GM21825 (cell line): Measurements from ENCODE around the gene ZBTB8A.
A peak's percentile ranks its signal among the peaks of the same experiment; 100 is the strongest.
"Not testable (repeated sequence)": the region's sequence is repeated elsewhere in the genome, so short reads cannot be mapped to it uniquely, and the experiment has no call there.

Experiments used
- ATAC-seq: cut with Tn5 transposase; IDR thresholded peaks from one replicate; pipeline ENCODE4 v1.9.1; 2021; ENCODE audit warnings: mild to moderate bottlenecking, moderate library complexity; ENCODE audit not compliant: unreplicated experiment

The ZBTB8A gene

DNA sequence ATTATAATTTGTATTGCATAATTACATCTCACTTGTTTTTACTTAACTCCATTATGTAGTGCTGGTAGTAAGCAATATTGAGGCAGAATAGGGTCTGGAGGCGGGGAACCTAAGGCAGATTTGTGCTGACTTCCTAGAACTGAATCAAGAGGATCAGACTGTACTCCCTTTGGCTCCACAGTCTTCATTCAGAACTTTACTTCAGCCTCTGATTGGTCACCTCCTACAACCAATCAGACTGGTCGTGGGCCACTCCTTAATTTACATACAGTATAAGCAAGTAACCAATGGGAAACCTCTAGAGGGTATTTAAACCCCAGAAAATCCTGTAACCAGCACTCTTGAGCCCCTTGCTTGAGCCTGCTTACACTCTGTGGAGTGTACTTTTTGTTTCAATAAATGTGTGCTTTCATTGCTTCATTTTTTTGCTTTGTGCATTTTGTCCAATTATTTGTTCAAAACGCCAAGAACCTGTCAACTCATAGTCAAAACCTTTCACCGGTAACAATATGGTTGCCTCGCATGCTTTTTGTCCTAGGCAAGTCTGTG lies 79.5 kb downstream of the ZBTB8A start:
- ATAC-seq, result no peak

DNA sequence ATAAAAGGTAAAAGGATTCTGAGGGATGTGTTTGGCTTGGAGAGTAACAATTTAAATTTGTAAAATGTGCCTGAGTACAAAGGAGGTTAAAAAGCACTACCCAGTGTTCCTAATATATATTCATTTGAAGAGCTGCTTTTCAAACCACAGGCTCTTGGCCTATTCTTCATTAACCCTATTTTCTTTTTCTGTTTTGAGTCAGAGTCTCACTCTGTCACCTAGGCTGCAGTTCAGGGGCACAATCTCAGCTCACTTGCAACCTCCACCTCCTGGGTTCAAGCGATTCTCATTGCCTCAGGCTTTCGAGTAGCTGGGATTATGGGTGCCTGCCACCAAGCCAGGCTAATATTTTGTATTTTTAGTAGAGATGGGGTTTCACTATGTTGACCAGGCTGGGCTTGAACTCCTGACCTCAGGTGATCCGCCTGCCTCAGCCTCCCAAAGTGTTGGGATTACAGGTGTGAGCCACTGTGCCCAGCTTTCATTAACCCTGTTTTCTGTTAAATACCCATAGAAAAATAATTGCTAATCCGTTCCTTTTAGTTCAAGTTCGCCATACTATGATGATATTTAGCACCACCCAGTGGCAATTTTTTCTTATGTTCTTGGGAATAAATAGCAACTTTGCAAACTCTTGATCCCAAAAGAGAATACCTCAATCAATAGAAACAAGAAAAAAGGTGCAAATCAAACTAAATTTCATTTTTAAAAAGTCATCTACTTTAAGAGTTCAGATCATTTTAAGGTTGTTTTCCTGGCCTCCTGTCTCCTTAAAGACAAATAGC lies 80.7 kb downstream of the ZBTB8A start:
- ATAC-seq, result peak; percentile 60

DNA sequence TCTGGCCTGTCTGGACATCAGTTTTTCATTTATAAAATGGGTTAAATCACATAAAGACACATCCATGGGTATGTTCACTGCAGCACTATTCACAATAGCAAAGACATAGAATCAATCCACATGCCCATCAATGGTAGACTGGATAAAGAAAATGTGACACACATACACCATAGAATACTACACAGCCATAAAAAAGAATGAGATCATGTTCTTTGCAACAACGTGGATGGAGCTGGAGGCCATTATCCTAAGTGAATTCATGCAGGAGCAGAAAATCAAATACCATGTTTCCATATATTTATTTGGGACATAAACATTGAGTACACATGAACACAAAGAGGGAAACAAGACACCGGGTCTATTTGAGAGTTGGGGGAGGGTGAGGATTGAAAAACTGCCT lies 83.0 kb downstream of the ZBTB8A start:
- no peak for ATAC-seq

DNA sequence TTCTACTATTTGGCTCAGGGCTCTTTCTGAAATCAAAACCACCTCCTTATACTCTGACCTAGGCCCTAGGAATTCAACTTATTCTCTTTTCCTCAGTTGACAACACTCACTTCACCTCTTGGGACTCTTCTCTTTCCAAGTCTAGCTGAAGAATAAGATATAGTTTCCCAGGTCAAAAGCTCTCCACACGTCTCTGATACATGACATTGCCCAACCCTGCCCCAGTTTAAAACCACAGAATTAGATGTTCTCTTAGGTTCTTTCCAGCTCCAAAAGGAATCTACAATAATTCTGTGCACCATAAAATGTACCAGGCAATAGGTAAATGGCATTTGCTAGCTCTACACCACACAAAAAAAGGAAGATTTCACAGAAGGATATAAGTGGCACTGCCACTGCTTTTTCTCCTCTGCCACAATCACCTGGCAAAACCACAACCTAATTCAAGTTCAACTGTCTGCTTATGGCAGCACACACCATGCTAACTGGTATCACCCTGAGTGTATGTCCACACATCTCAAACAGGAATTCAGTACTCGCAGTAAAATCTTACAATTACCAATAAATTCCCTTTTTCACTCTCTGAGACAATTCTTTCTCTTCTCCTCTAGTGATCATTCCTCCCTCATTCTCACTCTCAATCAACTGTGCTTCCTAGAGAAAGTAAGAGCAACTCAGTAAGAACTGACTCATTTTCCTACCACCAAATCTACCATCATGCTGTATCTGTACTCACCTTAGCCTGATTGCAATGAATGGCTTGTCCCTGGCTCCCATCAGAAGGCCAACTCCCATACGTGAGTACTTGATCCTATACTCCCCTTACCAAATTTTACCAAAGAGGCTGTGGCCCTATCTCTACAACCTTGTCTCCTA lies 83.8 kb downstream of the ZBTB8A start:
- no peak for ATAC-seq

DNA sequence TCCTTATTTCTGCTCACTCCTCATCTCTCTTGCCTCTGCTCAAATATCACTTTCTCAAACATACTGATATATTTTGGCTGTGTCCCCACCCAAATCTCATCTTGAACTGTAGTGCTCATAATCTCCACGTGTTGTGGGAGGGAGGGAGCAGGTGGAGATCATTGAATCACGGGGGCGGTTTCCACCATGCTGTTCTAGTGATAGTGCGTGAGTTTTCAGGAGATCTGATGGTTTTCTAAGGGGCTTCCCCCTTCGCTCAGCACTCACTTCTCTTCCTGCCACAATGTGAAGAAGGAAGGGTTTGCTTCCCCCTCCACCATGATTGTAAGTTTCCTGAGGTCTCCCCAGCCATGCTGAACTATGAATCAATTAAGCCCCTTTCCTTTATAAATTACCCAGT lies 84.5 kb downstream of the ZBTB8A start:
- ATAC-seq, result no peak

DNA sequence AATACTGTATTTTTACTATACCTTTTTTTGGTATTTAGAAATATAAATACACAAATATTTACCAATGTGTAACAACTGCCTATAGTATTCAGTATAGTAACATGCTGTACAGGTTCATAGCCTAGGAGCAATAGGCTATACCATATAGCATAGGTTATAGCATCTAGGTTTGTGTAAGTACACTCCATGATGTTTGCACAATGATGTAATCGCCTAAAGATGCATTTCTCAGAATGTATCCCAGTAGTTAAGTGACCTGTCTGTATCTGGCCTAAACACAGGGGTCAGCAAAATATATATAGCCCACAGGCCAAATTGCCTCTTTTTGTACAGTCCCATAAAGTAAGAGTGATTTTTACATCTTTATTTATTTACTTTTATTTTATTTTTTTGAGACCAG lies 86.9 kb downstream of the ZBTB8A start:
- no peak for ATAC-seq

DNA sequence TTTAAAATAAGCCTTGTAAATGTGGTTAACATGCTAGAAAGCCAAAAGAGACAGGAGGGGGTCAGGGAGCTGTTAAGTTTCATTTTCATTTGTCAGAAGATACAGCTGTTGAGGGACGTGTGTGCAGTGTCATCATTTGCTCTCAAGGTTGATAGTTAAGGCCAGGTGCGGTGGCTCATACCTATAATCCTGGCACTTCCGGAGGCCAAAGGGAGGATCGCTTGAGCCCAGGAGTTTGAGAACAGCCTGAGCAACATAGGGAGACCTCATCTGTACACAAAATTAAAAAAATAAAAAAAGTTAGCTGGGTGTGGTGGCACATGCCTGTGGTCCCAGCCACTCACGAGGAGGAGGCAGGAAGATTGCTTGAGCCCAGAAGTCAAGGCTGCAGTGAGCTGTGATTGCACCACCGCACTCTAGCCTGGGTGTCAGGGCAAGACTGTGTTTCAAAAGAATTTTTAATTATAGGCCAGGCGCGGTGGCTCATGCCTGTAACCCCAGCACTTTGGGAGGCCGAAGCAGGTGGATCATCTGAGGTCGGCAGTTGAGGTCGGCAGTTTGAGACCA lies 88.5 kb downstream of the ZBTB8A start:
- ATAC-seq, result peak; percentile 75

DNA sequence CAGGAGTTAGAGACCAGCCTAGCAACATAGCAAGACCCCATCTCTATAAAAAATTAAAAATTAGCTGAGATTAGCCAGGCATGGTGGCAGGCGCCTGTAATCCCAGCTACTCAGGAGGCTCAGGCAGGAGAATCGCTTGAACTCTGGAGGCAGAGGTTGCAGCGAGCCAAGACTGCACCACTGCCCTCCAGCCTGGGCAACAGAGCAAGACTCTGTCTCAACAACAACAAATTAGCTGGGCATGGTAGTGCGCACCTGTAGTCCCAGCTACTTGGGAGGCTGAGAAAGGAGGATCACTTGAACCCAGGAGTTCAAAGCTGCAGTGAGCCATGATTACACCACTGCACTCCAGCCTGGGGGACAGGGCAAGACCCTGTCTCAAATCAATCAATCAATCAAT lies 90.9 kb downstream of the ZBTB8A start:
- not testable (repeated sequence) for ATAC-seq

DNA sequence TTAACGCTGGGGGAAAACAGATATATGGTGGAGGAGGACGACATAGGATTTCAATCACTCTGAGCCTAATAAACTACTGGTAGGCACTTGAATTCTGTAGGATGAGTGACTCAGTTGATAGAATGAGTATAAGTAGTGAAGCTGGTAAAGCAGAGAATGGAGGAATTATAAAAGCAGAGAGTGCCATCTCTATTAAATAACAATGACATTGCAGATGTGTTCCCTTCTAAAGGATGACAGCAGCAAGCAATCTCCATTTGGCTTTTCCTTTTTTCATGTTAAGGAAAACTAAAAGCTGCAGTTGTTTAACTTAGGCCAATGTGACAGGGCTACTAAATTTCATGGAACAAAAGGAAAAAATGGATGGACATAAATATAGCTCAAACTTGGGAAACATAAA lies 93.6 kb downstream of the ZBTB8A start:
- ATAC-seq, result no peak

DNA sequence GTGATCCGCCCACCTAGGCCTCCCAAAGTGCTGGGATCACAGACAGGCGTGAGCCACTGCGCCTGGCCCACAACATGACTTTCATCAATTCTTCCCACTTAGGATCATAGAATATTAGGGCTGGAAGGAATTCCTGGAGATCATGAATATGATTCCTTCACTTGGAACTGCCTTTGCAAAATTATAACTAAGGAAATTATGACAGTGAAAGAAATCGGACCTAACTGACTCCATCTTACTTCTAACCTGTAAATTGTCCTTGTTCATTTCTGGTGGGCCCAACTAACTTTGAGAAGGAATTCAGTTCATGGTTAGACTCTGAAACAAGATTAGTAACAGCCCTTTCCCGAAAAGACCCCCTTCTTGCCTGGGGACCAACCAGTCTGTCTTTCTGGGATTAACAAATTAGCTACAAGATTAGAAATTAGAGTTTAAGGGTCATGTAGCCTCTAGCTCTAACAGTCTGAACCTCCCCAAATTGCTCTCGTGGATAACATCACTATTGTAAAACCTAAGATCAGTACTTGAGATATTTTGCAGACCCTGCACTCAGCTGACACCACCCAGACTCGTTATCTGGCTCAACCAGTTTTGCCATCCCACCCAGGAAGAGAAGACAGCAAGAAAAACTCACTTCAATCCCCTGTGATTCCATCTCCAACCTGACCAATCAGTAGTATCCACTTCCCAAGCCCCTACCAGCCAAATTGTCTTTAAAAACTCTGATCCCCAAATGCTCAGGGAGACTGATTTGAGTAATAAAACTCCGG lies 96.5 kb downstream of the ZBTB8A start:
- ATAC-seq, result no peak

DNA sequence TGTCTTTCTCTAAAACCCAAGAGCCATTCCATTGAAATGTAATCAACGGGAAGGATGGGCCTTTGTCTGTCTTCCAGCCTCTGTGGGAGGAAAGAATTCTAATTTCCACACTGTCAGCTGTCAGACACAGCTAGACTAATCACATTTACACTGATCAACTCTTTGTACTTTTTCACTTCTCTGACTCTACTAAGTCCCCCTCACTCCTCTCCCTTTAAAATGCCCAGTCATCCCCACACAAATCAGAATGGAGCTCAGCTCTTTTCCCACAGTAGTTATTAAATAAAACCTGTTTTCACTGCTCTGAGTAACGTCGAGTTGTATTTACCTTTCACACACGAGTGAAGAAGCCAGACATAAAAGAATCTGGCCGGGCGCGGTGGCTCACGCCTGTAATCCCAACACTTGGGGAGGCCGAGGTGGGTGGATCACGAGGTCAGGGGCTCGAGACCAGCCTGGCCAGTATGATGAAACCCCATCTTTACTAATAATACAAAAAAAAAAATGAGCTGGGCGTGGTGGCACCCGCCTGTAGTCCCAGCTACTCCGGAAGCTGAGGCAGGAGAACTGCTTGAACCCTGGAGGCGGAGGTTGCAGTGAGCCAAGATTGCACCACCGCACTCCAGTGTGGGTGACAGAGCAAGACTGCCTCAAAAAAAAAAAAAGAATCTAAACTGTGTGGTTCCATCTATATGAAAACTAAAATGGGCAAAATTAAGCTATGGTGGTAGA lies 97.9 kb downstream of the ZBTB8A start:
- no peak for ATAC-seq

DNA sequence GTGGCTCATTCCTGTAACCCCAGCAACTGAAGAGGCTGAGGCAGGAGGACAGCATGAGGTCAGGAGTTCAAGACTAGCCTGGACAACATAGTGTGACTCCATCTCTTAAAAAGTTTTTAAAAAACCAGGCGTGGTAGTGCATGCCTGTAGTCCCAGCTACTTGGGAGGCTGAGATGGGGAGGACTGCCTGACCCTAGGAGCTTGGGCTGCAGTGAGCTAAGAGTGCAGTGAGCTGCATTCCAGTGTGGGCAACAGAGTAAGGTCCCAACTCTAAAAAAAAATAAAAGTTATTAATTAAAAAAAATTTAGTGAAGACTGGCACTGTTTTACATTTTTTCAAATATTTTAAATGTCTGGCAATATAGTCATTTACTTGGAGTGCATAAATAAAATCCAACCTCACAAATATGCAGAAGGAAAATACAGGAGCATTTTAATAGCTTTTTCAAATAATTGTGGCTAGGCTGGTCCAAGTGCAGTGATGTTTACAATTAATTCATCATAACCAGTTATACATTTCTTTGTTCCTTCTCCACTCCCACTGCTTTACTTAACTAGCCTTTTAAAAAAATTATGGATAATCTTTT lies 100.4 kb downstream of the ZBTB8A start:
- ATAC-seq, result no peak

DNA sequence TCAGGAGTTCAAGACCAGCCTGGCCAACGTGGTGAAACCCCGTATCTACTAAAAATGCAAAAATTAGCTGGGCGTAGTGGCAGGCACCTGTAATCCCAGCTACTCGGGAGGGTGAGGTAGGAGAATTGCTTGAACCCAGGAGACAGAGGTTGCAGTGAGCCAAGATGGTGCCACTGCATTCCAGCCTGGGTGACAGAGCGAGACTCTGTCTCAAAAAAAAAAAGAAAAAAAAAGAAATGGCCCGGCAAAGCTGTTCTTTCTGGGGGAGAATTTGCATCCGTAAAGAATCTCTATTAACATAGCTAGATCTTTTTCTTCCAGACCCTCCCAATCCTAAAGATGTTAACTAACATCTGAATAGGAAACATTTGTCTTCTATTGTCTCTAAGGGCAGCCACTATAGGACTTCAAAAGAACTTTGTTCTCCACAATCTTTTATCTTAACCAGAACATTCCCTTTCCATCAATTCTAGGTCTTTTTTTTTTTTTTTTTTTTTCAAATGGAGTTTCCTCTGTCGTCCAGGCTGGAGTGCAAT lies 103.1 kb downstream of the ZBTB8A start:
- ATAC-seq, result not testable (repeated sequence)

DNA sequence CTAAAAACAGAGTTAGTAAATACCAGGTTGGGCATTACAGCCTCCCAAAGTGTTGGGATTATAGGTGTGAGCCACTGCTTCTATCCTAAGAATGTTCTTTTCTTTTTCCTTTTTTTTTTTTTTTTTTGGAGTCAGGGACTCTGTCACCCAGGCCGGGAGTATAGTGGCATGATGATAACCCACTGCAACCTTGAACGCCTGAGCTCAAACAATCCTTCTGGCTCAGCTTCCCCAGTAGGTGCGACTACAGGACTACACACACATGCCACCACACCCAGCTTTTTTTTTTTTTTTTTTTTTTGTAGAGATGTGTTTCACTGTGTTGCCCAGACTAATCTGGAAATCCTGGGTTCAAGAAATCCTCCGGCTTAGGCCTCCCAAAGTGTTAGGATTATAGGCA lies 105.2 kb downstream of the ZBTB8A start:
- no peak for ATAC-seq

DNA sequence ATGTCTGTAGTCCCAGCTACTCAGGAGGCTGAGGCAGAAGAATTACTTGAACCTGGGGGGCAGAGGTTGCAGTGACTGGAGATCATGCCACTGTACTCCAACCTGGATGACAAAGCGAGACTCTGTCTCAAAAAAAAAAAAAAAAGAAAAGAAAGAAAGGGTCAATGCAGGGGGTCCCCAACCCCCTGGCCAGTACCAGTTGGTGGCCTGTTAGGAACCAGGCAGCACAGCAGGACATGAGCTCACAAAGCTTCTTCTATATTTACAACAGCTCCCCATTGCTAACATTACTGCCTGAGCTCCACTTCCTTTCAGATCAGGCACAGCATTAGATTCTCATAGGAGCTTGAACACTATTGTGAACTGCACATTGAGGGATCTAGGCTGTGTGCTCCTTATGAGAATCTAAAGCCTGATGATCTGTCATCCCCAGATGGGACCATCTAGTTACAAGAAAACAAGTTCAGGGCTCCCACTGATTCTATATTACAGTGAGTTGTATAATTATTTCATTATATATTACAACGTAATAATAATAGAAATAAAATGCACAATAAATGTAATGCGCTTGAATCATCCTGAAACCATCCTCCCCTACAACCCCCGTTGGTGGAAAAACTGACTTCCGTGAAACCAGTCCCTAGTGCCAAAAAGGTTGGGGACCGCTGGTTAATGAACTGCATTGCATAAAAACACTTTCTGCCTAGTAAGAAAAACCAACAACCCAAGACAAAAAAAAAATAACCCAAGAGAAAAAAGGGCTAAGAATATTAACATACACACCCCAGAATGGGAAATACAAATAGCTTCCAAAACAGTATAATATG lies 108.3 kb downstream of the ZBTB8A start:
- no peak for ATAC-seq

DNA sequence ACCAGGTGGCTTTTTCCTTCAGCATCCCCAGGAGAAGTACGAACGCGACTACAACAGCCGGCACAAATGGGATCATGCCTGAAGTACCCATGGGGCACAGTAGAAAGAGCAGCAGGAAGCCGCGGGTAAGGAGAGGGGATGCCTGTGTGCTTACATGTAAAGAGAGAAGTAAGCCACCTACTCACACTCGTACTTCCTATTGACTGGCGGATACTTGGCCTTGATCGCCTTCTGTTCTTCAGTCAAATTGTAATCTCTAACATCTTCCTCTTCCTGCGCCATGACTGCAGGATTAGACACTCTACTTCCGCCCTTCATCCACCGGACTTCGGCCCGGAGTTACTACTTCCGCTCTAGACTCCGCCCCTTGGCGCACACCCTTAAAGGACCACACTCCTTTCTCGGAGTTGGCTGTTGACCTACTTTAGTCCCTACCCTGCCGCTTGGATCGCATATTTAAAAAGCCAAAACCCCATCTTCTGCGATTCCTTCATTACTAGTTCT lies 111.1 kb downstream of the ZBTB8A start, which contains the start of gene ZBTB8OS:
Gene ZBTB8OS (minus strand): TSS at position 303 of the 504 bp plus-strand sequence. CDS start 21 bp downstream, at position 282.
- peak; percentile 66 for ATAC-seq

DNA sequence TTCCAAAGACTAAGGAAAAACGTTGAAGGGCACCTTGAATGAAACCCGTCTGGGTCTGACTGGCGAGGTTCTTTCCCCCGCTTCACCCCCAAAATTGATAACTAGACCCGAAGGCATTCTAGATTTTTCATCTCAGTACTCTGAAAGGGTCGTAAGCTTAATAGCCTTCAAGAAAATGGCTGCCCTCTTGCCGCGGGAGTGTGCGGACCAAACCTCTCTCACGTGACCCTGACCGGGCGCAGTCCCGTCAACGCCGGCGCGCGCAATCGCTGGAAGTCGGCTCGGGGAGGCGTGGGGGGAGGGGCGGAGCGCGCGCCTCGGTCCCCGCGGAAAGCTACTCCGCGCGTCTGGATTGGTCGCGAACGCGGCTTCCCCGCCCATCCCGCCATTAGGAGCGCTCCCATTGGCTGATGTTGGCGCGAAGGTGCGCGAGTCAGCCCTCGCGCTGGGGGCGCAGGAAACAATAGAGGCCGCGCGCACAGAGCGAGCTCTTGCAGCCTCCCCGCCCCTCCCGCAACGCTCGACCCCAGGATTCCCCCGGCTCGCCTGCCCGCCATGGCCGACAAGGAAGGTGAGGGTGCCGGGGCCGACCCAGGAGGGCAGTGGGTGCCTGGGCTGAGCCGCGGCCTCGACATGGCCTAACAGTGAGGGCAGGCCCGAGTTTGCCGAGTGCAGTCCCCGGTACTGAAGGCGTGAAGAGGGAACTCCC lies 111.7 kb downstream of the ZBTB8A start, which contains the start of gene RBBP4:
Gene RBBP4 (plus strand): TSS at position 457 of the 709 bp plus-strand sequence. CDS start 99 bp downstream, at position 556.
- ATAC-seq, result peak; percentile 79
